Left ventricle myocardium superior (tissue), 1 donor: Measurements from ENCODE around the gene BMP10. TPM values are rescaled to one million over a fixed set of nuclear protein-coding genes. Genes with fewer than 3 reads are reported as not detected.
A peak's percentile ranks its signal among the peaks of the same experiment; 100 is the strongest.

Source experiments
- ATAC-seq: fragments of 200-7000 bp; cut with Tn5 transposase; one replicate; pipeline ENCODE4 v1.9.1; 2020; ENCODE audit warnings: mild to moderate bottlenecking, moderate library complexity
- DNase-seq: peaks from one replicate; pipeline ENCODE4 v3.0.0-alpha.2; 2020
- intact Hi-C: fragments of 100-400 bp; cut with micrococcal nuclease; formaldehyde crosslinking; loops from one replicate; pipeline ENCODE4 v1.11.0; 2022
- total RNA-seq: library from RNA; stranded (reverse); fragmentation: NEBNext Ultra II Directional; extraction: Animal tissue kit (Norgen Biotek cat#: 25700); gene quantifications from one replicate; pipeline ENCODE4 v1.2.1, GENCODE V29; 2021
- donor health status: DM: no; HTN: yes; CAD: no; lungs with severe emphysema.

Gene BMP10
- total RNA-seq, 1 donor from 2014 or later, result 0.25 TPM

- intact Hi-C loops, result no loop called here
- DNase-seq (no peak), ATAC-seq (no peak)
Observed at GRCh38 chr2:68857202-68857845, 13.9 kb downstream of the BMP10 start.

DNA sequence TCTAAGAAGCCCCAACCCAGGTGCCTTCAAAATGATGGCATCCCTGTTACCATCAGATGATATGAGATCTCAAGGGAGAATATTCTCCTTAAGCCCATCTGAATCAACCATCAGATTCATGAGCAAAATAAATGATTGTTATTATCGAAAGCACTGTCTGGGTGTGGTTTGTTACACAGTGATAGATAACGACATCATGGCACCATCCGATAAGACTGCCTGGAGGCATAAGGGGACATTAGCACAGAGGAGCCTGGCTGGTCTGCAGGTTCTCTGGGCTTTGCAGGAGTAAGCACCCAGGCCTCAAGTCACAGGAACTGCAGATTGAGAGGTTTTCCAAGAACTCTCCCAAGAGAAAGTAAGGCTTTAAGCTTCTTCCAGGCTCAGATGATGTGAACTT, 15.6 kb downstream of the BMP10 start:
- intact Hi-C loops, result no loop called here
- ATAC-seq, result no peak

GRCh38 chr2:68854476-68854875, 16.7 kb downstream of the BMP10 start:
- ATAC-seq, result no peak
- DNase-seq, result no peak
- intact Hi-C loops, result no loop called here

More for the DNA sequence above, 15.6 kb downstream of the BMP10 start:
- no peak for DNase-seq

DNA sequence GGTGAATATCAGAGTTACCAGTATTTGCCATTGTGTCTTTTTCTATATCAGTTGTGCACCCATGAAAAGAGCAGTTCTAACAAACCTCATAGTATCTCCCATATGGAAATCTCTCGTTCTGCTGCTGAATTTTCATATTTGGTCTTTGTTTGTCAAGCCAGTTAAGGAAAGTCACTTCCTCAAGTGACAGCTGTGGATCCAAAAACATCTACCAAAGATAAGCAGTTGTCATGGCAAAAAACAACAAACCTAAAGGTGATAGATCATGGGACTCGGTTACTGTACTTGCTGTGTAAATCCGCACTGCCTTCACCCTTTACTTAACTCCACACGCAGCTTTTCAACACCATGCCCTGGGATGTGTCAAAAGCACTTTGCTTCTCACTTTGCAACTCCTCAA, 17.3 kb downstream of the BMP10 start:
- intact Hi-C loops, result no loop called here
- ATAC-seq (peak; percentile 56), DNase-seq (no peak)

- intact Hi-C loops, result no loop called here
- DNase-seq (no peak), ATAC-seq (no peak)
Observed at GRCh38 chr2:68853035-68853434, 18.2 kb downstream of the BMP10 start.

DNA sequence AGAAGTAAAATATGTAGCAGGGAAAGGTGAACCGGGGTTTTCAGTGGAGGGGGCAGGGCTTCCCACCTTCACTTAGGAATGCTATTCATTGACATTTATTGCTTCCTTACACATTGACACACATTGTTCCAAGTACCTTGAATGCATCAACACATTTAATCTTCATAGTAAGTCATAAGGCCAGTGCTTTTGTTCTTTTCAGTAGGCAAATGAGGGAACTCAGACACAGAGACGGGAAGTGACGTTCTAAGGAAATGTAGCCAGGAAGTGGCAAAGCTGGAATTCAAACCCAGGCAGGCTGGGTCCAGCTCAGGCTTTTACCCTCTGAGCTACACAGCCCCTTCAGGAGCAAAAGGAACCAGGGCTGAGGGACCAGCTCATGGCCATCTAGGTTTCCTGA, 20.7 kb downstream of the BMP10 start:
- intact Hi-C loops, result no loop called here
- DNase-seq (no peak), ATAC-seq (no peak)

DNA sequence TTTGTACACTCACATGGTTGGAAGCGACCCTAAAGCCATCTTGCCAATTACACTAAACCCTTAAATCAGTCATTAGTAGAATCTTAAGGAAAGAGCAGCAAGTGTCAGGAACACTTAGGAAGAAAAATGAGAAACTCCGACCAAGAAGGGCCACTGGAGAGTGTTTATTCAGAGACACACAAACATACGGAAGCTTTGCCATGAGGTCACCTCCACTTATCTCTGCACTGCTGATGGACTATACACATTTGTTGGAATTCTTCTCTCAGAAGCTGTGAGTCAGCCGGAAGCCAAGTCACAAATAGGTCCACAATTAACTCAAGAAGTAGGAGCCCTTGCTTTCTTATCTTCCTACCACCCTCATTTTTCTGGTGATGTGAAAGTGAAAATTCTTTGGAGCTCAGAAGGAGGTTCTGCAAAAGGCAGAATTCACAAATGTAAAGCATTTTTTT, 21.6 kb downstream of the BMP10 start:
- DNase-seq (no peak), ATAC-seq (no peak)
- intact Hi-C loops, result no loop called here

DNA sequence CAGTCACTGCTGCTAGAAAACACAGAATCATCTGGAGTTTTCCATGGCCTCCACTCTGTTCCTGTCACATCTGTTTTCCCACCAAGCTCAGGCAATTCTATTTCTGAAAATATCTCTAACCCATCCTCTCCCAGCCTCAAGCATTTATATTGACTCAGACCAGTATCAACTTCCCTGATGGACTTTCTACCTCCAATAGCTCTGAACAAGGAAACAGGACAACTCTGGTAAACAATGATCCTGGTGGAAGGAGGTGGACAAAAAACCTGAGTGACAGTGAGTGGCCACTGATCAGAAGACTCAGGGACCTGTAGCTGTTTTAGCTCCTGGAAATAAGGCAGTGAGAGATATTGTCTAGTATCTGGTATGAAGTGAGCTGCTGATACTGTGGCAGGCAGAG, 23.4 kb downstream of the BMP10 start:
- no peak for DNase-seq
- ATAC-seq, result no peak
- intact Hi-C loops, result no loop called here

DNA sequence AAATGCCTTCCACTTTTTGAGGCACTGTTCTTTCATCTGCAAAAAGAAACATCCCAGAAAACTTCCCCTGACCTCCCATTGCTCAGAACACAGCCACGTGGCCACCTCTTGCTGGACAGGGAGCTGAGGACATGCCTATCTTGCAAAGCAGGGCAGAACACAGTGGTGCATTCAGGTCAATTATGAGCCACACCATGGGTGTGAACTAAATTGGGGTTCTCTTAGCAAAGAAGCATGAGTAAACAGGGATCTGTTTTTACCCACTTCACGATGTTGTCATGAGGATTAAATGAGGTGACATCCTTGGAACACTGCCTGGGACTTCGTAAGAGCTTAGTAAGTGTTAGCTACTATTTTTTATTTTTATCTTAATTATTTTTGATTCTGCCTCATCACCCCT, 25.1 kb downstream of the BMP10 start:
- DNase-seq, result no peak
- ATAC-seq, result no peak
- intact Hi-C loops, result no loop called here

DNA sequence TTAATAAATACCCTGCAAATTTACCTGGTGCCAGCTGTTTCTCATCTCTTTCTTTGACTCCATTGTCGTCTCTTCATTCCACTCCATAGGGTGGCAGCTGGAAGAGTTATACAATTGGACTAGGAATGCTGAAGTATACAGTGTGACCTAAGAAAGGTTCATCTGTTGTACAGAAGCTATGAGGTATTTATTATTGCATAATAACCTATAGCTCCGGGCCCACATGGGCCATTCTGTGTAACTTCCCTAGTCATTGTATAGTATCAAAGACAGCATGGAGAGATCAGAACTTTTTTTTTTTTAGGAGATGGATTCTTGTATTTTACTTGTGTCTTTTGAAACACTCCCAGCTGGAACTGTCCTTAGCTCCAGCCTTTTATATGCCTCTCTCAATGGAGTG, 26.2 kb downstream of the BMP10 start:
- DNase-seq, result no peak
- ATAC-seq, result no peak
- intact Hi-C loops, result no loop called here

DNA sequence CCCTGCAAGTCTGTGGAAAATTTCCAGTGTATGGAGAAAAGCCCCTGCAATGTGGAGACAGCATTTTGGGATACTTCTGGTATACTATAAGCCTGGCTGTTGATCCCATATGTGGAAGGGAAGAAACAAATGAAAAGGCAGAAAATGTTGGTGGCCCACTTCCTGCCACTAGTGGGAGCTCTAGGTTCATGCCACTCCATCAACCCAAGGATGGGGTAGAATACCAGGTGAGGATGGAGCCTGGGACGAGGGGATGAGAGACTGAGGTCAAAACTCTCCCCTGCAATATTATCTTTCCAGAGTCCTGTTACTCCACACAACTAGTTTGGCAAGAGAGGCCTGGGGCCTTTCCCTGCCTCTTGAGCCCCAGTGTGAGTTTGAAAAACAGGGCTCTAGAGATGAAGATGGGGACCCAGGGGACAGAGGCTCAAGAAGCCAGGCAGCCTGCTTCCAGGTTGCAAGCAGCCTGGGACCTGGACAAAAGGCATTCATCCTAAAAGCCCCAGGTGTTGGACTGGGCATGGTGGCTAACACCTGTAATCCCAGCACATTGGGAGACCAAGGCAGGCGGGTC, 31.9 kb downstream of the BMP10 start:
- intact Hi-C loops, result loop anchor here (10.0 kb wide), 1 partner anchor 65 kb away; no protein-coding TSS in a partner anchor
- DNase-seq, result no peak
- no peak for ATAC-seq

DNA sequence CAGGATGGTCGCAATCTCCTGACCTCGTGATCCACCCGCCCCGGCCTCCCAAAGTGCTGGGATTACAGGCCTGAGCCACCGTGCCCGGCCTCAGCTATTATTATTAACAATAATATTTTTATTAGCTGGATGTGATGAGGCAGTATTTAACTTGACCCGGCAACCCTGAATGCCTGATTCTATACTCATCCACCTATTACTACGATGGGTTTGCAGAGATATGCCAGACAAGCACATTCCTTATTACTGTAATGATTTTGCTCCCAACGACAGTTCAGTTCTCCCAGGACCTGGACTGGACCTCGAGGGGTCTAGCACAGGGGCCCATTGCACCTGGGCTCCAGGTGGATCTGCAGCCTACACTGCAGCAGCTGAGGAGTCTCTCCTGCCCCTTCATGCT, 32.6 kb downstream of the BMP10 start:
- intact Hi-C loops, result loop anchor here (10.0 kb wide), 1 partner anchor 64 kb away; no protein-coding TSS in a partner anchor
- DNase-seq (no peak), ATAC-seq (no peak)

GRCh38 chr2:68837861-68838341, 33.3 kb downstream of the BMP10 start:
- DNase-seq (no peak), ATAC-seq (no peak)
- intact Hi-C loops, result loop anchor here (10.0 kb wide), 1 partner anchor 63 kb away; no protein-coding TSS in a partner anchor

DNA sequence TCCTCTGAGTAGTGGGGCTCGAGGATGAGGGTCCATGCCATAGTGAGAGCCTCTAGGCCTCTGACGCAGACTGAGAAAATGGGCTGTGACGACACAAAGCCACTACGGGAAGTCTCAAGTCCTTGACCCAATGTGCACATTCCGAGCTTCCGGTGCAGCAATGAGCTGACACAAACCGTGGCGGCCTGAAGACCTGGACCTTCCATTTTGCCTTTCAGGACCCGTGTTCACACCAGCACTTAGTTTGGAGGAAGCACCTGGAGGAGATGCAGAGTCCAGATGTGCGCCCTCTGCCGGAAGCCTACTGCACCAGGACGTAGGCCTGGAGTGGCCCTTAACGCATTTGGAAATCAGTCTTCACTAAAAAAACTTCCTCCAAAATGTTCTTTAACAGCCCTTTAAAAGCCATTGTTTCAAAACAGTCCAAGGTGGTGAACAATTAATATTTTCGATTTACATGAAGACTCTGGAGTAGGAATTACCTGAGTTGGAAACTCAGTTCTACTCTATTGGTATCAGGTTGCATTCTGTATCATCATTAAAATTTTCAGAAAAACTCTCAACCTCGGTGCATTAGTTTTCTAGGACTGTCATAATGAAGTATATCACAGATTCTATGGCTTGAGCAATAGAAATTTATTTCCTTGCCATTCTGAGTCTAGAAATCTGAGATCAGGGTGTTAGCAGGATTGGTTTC, 33.9 kb downstream of the BMP10 start:
- DNase-seq (peak; percentile 82), ATAC-seq (peak; percentile 54)
- intact Hi-C loops, result loop anchor here (10.0 kb wide), 1 partner anchor 63 kb away; no protein-coding TSS in a partner anchor

DNA sequence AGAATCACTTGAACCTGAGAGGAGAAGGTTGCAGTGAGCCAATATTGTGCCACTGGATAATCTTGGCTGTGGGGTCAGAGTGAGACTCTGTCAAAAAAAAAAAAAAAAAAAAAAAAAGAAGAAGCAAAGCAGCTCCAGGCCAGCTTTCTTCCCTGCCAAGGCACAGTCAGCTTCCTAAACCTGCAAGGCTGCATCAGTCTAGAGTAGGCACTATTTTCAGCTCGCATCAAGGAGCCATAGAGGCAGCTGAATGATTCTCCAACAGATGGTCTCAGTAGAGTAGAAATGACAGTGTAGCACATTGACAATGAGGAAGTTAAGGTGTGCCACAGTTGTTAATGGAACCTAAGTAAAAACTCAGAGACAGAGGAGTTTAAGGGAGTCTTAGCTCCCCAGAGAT, 35.6 kb downstream of the BMP10 start:
- intact Hi-C loops, result loop anchor here (10.0 kb wide), 1 partner anchor 61 kb away; no protein-coding TSS in a partner anchor
- ATAC-seq, result peak; percentile 10
- no peak for DNase-seq

DNA sequence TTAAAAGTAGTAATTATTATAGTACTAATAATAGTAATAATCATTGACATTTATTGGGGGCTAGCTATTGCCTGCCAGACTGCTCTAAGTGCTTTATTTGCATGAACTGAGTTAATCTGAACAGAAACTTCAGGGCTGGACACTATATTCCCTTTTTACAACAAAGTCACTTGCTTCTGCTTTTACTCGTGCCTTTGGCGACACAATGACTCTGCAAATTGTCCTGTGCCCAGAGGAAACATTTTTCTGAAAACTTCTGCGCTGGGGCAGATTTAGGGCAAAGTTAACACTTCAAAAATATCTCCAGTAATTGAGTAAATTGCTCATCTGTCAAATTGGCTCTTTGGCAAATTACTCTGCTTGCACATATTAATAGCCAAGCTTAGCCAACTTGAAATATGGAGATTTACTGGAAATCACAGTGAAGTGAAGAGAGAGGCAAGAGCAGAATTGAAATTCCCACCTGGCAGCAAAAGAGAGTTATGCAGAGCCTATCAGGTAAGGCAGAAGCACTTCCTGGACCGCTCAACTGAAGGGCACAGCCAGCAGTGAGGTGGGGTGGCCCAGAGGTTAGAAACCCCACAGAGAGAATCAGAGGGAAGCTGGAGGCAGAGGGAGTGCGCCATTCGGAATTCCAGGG, 36.3 kb downstream of the BMP10 start:
- DNase-seq, result no peak
- intact Hi-C loops, result loop anchor here (10.0 kb wide), 1 partner anchor 60 kb away; no protein-coding TSS in a partner anchor
- ATAC-seq, result no peak

- intact Hi-C loops, result loop anchor here (10.0 kb wide), 1 partner anchor 58 kb away; no protein-coding TSS in a partner anchor
- DNase-seq (no peak), ATAC-seq (no peak)
Observed at GRCh38 chr2:68833162-68833561, 38.0 kb downstream of the BMP10 start.

GRCh38 chr2:68832233-68832869, 38.8 kb downstream of the BMP10 start:
- peak; percentile 64 for ATAC-seq
- DNase-seq, result peak; percentile 48
- intact Hi-C loops, result loop anchor here (10.0 kb wide), 1 partner anchor 58 kb away; no protein-coding TSS in a partner anchor

DNA sequence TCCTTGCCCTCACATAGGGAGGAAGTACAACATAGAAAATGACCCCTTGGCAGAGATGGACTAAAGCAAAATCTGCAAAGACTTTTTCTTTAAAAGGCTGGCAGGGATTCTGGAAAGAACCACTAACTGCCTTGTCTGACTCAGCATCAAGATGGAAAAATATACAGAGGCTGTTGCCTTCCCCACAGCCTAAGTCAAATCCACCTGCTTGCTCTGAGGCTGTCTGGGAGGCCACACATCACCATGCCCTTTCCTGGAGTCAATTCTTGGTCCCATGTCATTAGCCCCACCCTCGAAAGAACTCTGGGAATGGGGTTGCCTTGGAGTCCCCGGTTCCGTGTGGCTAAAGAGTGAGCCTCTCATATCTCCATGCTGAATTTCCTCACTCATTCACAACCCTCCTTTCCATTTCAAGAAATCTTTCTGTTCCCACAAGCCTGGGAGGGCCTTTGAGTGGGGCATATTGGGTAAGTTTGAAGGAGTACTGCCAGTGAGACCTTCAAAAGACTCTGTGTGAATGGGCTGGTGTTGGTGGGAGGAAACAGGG, 39.4 kb downstream of the BMP10 start:
- intact Hi-C loops, result loop anchor here (10.0 kb wide), 1 partner anchor 57 kb away; no protein-coding TSS in a partner anchor
- ATAC-seq (peak; percentile 1), DNase-seq (no peak)
